GM23248 (cell line): ENCODE data around the gene MTFR1L. TPM values are rescaled to one million over a fixed set of nuclear protein-coding genes. Genes with fewer than 3 reads are reported as not detected.

Experiments
- DNase-seq: peaks from one replicate; pipeline ENCODE4 v3.0.0-alpha.2; 2015
- H2AFZ ChIP-seq: fragments of 200-600 bp; sonication (generic); 2 replicates; pipeline ENCODE4 v1.6.1; 2016; ENCODE audit warnings: antibody characterized with exemption
- H3F3A ChIP-seq: fragments of 200-600 bp; sonication (generic); 2 replicates; pipeline ENCODE4 v1.6.1; 2016; ENCODE audit warnings: mild to moderate bottlenecking, antibody characterized with exemption, mixed run types; ENCODE audit not compliant: insufficient read depth
- H3K27ac ChIP-seq: fragments of 200-600 bp; sonication (generic); 2 replicates; pipeline ENCODE4 v1.5.1; 2016; ENCODE audit warnings: mild to moderate bottlenecking
- H3K27me3 ChIP-seq: fragments of 200-600 bp; sonication (generic); replicated peaks from 2 replicates; pipeline ENCODE4 v1.6.1; 2016; ENCODE audit warnings: mild to moderate bottlenecking; ENCODE audit not compliant: insufficient read depth
- H3K36me3 ChIP-seq: fragments of 200-600 bp; sonication (generic); 2 replicates; pipeline ENCODE4 v1.6.1; 2016; ENCODE audit warnings: low read depth, mild to moderate bottlenecking
- H3K4me1 ChIP-seq: fragments of 200-600 bp; sonication (generic); 2 replicates; pipeline ENCODE4 v1.6.1; 2016; ENCODE audit warnings: mild to moderate bottlenecking; ENCODE audit not compliant: insufficient read depth
- H3K4me2 ChIP-seq: fragments of 200-600 bp; sonication (generic); one replicate; pipeline ENCODE4 v1.6.1; 2016; ENCODE audit warnings: mild to moderate bottlenecking; ENCODE audit not compliant: unreplicated experiment
- H3K4me3 ChIP-seq: fragments of 200-600 bp; sonication (generic); 2 replicates; pipeline ENCODE4 v1.5.1; 2016; ENCODE audit warnings: mild to moderate bottlenecking
- H3K79me2 ChIP-seq: fragments of 200-600 bp; sonication (generic); 2 replicates; pipeline ENCODE4 v1.6.1; 2016; ENCODE audit warnings: mild to moderate bottlenecking; ENCODE audit not compliant: insufficient read depth
- H3K9ac ChIP-seq: fragments of 200-600 bp; sonication (generic); 2 replicates; pipeline ENCODE4 v1.6.1; 2016; ENCODE audit warnings: mild to moderate bottlenecking
- H3K9me2 ChIP-seq: fragments of 200-600 bp; sonication (generic); 2 replicates; pipeline ENCODE4 v1.6.1; 2016; ENCODE audit warnings: mixed run types, mild to moderate bottlenecking, moderate library complexity; ENCODE audit not compliant: insufficient read depth
- H3K9me3 ChIP-seq: fragments of 200-600 bp; sonication (generic); one replicate; pipeline ENCODE4 v1.6.1; 2017; ENCODE audit warnings: low read depth
- H4K20me1 ChIP-seq: fragments of 200-600 bp; sonication (generic); 2 replicates; pipeline ENCODE4 v1.6.0; 2016; ENCODE audit not compliant: insufficient read depth
- EZH2 ChIP-seq: fragments of 200-600 bp; sonication (generic); IDR thresholded peaks from 2 replicates; pipeline ENCODE4 v1.6.1; 2018; ENCODE audit warnings: antibody characterized with exemption, mild to moderate bottlenecking; ENCODE audit not compliant: insufficient read depth, poor library complexity, severe bottlenecking
- EZH2phosphoT487 ChIP-seq: fragments of 200-600 bp; sonication (generic); IDR thresholded peaks from 2 replicates; pipeline ENCODE4 v1.6.1; 2018; ENCODE audit warnings: antibody characterized with exemption, moderate library complexity, mild to moderate bottlenecking, low read depth; ENCODE audit not compliant: insufficient read depth
- WGBS, 2 experiments: methylation state at CpG; one replicate each; pipeline ENCODE4 v1.1.6; 2015 to 2017; ENCODE audit warnings: low lambda C conversion rate in 2 of 2, low coverage in 1 of 2; ENCODE audit errors: missing lambda C conversion rate in 2 of 2; 5-methylcytosine and 5-hydroxymethylcytosine counted together
- in situ Hi-C: fragments of 300-500 bp; cut with MboI; formaldehyde crosslinking; loops from 2 replicates; pipeline ENCODE4 v1.15.0; 2020
- polyA plus RNA-seq: library from polyadenylated mRNA; unstranded; fragments of >200 nt; fragmentation: Nextera tagmentation; extraction: Ambion mirVana; gene quantifications from 2 replicates; pipeline ENCODE4 v1.2.1, GENCODE V29; 2016
- total RNA-seq: library from RNA; depleted of rRNA; stranded (reverse); fragments of >200 nt; shearing (Covaris generic); gene quantifications from 2 replicates; pipeline ENCODE4 v1.2.3, GENCODE V29; 2014

MTFR1L gene
- total and polyA plus RNA-seq, 2 experiments from 2014 or later, result 57.2 to 78.1 TPM

GRCh38 chr1:25797939-25798338 is 21.8 kb upstream of the MTFR1L start:
- no peak overlapping the region for H3K4me3 ChIP-seq
- H3K36me3 ChIP-seq, result no peaks in the 10 kb centered on the region
- H3K4me2 ChIP-seq, result no peak overlapping the region
- H3K9me3 ChIP-seq, result no peaks in the 10 kb centered on the region
- DNase-seq, result peak; percentile 64
- 78 to 92% methylated on average over 8 of the region's 8 CpGs for WGBS, 2 experiments
- H3K9ac ChIP-seq, result no peak overlapping the region
- H3F3A ChIP-seq, result 0 out of 2 replicates have a peak, but pooled peaks cover 11% of the 10 kb centered on the region
- in situ Hi-C loops, result loop anchor here (10.0 kb wide), 1 partner anchor 183 kb away; the partner anchor contains the start of gene MAN1C1
- H3K9me2 ChIP-seq, result no peaks in the 10 kb centered on the region
- H3K27me3 ChIP-seq, result no peaks in the 10 kb centered on the region
- peaks cover 19% of the 10 kb centered on the region for H3K79me2 ChIP-seq
- no peak overlapping the region for H3K27ac ChIP-seq
- H4K20me1 ChIP-seq, result no peaks in the 10 kb centered on the region
- H2AFZ ChIP-seq, result no peak overlapping the region
- TF ChIP-seq EZH2phosphoT487 (no peak), EZH2 (no peak)
- peaks cover 6% of the 10 kb centered on the region; the same call in 1 of the 2 replicates for H3K4me1 ChIP-seq

- Histone ChIP-seq H2AFZ (no peak overlapping the region), H3K9ac (no peak overlapping the region), H3K4me2 (no peak overlapping the region), H4K20me1 (no peaks in the 10 kb centered on the region), H3K36me3 (no peaks in the 10 kb centered on the region), H3F3A (peaks cover 20% of the 10 kb centered on the region; the same call in 1 of the 2 replicates), H3K9me2 (no peaks in the 10 kb centered on the region), H3K4me1 (peaks cover 6% of the 10 kb centered on the region; the same call in 1 of the 2 replicates), H3K9me3 (no peaks in the 10 kb centered on the region), H3K27me3 (no peaks in the 10 kb centered on the region), H3K4me3 (no peak overlapping the region), H3K27ac (no peak overlapping the region), H3K79me2 (peaks cover 22% of the 10 kb centered on the region)
- in situ Hi-C loops, result loop anchor here (10.0 kb wide), 1 partner anchor 184 kb away; the partner anchor contains the start of gene MAN1C1
- no peak for TF ChIP-seq EZH2phosphoT487
- no peak for TF ChIP-seq EZH2
- 69% methylated on average over 8 of the region's 8 CpGs for WGBS, 2 experiments
- no peak for DNase-seq
These were observed 20.9 kb upstream of the MTFR1L start for GRCh38 chr1:25798666-25799351.

- peaks cover 22% of the 10 kb centered on the region for H3K79me2 ChIP-seq
- H3K4me3 ChIP-seq, result peak overlapping the region; percentile 68
- WGBS, 2 experiments, result 35% methylated on average over 12 of the region's 12 CpGs
- H2AFZ ChIP-seq, result peak overlapping the region; percentile 91
- peaks cover 11% of the 10 kb centered on the region; the same call in 1 of the 2 replicates for H3K4me1 ChIP-seq
- H3K9me3 ChIP-seq, result no peaks in the 10 kb centered on the region
- peak overlapping the region; percentile 81 for H3K9ac ChIP-seq
- in situ Hi-C loops, result loop anchor here (10.0 kb wide), 1 partner anchor 185 kb away; the partner anchor contains the start of gene MAN1C1
- no peaks in the 10 kb centered on the region for H3K36me3 ChIP-seq
- H4K20me1 ChIP-seq, result no peaks in the 10 kb centered on the region
- H3K4me2 ChIP-seq, result peak overlapping the region; percentile 62
- H3K27me3 ChIP-seq, result no peaks in the 10 kb centered on the region
- peaks cover 24% of the 10 kb centered on the region; the same call in 1 of the 2 replicates for H3F3A ChIP-seq
- no peak for DNase-seq
- TF ChIP-seq EZH2phosphoT487 (no peak), EZH2 (no peak)
- H3K9me2 ChIP-seq, result no peaks in the 10 kb centered on the region
- H3K27ac ChIP-seq, result no peak overlapping the region
These were observed 20.3 kb upstream of the MTFR1L start for GRCh38 chr1:25799352-25799934.

- WGBS, 2 experiments, result 1 to 2% methylated on average over 32 to 82 of the region's 91 CpGs
- Histone ChIP-seq H3F3A (peaks cover 27% of the 10 kb centered on the region), H4K20me1 (no peaks in the 10 kb centered on the region), H3K4me2 (peak within 1 kb of the TSS; percentile 90), H3K27ac (no peak within 1 kb of the TSS), H3K4me3 (peak within 1 kb of the TSS; percentile 86), H3K9me2 (no peaks in the 10 kb centered on the region), H3K36me3 (no peaks in the 10 kb centered on the region), H3K27me3 (no peaks in the 10 kb centered on the region), H2AFZ (peak within 1 kb of the TSS; percentile 91), H3K79me2 (peaks cover 26% of the 10 kb centered on the region), H3K4me1 (peaks cover 16% of the 10 kb centered on the region), H3K9me3 (no peaks in the 10 kb centered on the region), H3K9ac (peak within 1 kb of the TSS; percentile 91)
- no peak for TF ChIP-seq EZH2phosphoT487
- TF ChIP-seq EZH2, result no peak
- in situ Hi-C loops, result loop anchor here (10.0 to 25.0 kb wide), 2 partner anchors 185 to 563 kb away; partner anchors contain the start of genes MAN1C1, RSRP1 and SYF2
- DNase-seq, result peak; percentile 66
These were observed 19.6 kb upstream of the MTFR1L start, which contains the start of gene SELENON for GRCh38 chr1:25799935-25800702. TSS of gene SELENON (plus strand) at chr1:25800193. CDS start at chr1:25800231, 38 bp downstream.
